Measurements from ENCODE around the gene SLC48A1. TPM values are rescaled to one million over a fixed set of nuclear protein-coding genes. Genes with fewer than 3 reads are reported as not detected.

SLC48A1 gene
- polyA plus RNA-seq, 1 of the 3 experiments (the other 2 are of a cell fraction), result 7.3 TPM

DNA sequence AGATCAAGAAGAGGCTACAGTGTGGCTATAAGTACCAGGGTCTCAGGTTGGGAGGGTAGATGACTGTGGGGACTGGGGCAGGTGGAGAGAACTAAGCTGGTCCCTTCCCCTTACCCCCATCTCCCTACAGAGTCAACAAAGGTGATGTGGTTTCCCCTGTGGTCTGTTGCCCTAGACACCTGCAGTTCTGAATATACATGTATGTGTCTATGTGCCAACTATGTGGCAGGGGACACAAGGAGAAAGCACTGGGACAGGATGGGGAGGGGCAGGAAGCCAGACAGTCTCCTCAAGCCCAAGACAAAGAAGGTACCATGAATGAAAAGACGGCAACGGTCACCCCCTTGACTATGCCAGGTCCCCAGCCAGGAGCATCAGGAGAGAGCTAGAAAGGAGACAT, 51.2 kb downstream of the SLC48A1 start (continued):
- TF ChIP-seq, protein P1, sequence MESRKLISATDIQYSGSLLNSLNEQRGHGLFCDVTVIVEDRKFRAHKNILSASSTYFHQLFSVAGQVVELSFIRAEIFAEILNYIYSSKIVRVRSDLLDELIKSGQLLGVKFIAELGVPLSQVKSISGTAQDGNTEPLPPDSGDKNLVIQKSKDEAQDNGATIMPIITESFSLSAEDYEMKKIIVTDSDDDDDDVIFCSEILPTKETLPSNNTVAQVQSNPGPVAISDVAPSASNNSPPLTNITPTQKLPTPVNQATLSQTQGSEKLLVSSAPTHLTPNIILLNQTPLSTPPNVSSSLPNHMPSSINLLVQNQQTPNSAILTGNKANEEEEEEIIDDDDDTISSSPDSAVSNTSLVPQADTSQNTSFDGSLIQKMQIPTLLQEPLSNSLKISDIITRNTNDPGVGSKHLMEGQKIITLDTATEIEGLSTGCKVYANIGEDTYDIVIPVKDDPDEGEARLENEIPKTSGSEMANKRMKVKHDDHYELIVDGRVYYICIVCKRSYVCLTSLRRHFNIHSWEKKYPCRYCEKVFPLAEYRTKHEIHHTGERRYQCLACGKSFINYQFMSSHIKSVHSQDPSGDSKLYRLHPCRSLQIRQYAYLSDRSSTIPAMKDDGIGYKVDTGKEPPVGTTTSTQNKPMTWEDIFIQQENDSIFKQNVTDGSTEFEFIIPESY (IDR thresholded peaks at IDR 0.05; ENCODE audit: borderline replicate concordance, low read depth), result no peak
- TF ChIP-seq JUND (IDR thresholded peaks at IDR 0.05) (no peak), YY1 (IDR thresholded peaks at IDR 0.05; ENCODE audit: low read depth) (no peak), EZH2phosphoT487 (IDR thresholded peaks at IDR 0.05; ENCODE audit: borderline replicate concordance, low read depth) (no peak), RAD21 (IDR thresholded peaks at IDR 0.05; ENCODE audit: low read length) (no peak), FOXM1 (IDR thresholded peaks at IDR 0.05; ENCODE audit: low read depth) (no peak), POLR2AphosphoS5 (IDR thresholded peaks at IDR 0.05; ENCODE audit: low read depth, low read length) (no peak)

- no peak overlapping the region for H3K4me3 ChIP-seq (ENCODE audit: low read depth in 2 of 2, low read length in 1 of 2)
- ChIA-PET POLR2A (no interaction called here), CTCF (interaction anchor here (1.9 to 25.6 kb wide), 3 partner anchors 13 to 112 kb away, joined by 8 to 458 read pairs (median 387); partner anchors contain the start of genes RPAP3 and SLC48A1)
- H3K27ac ChIP-seq (ENCODE audit: low read depth in 2 of 2, low read length in 1 of 2), result no peak overlapping the region
- H3F3A ChIP-seq (replicated peaks; ENCODE audit: insufficient read depth), result peaks cover 9% of the 10 kb centered on the region
- 92% methylated on average over 3 of the region's 3 CpGs for WGBS (ENCODE audit: low lambda C conversion rate)
- H3K9me2 ChIP-seq, result no peaks in the 10 kb centered on the region
- H2AFZ ChIP-seq (ENCODE audit: low read depth), result no peak overlapping the region
- peaks cover 25 to 26% of the 10 kb centered on the region in 2 experiments; a peak in 3 of 4 replicates for H3K4me1 ChIP-seq (ENCODE audit: control insufficient read depth in 1 of 2, insufficient read depth in 2 of 2, low read depth in 1 of 2, low read length in 1 of 2)
- no peaks in the 10 kb centered on the region for H3K36me3 ChIP-seq (replicated peaks in 1 of 2; ENCODE audit: control insufficient read depth in 1 of 2, insufficient read depth in 2 of 2, low read length in 1 of 2)
- no peaks in the 10 kb centered on the region for H3K27me3 ChIP-seq (ENCODE audit: insufficient read depth)
- H3K4me2 ChIP-seq, result no peak overlapping the region
- no peak for DNase-seq
- TF ChIP-seq NRF1 (IDR thresholded peaks at IDR 0.05; ENCODE audit: low read depth, low read length) (no peak), TCF12 (IDR thresholded peaks at IDR 0.05) (no peak), CHD2 (IDR thresholded peaks at IDR 0.05; ENCODE audit: low read length, partially characterized antibody) (no peak), ELF1 (IDR thresholded peaks at IDR 0.05) (no peak), USF2 (IDR thresholded peaks at IDR 0.05; ENCODE audit: borderline replicate concordance, low read depth, low read length) (no peak), TAF1 (IDR thresholded peaks at IDR 0.05; ENCODE audit: borderline replicate concordance, low read depth, low read length) (no peak), TEAD4 (IDR thresholded peaks at IDR 0.05; ENCODE audit: borderline replicate concordance, insufficient read depth) (no peak), MEF2A (IDR thresholded peaks at IDR 0.05; ENCODE audit: borderline replicate concordance, low read depth) (no peak), GABPA (IDR thresholded peaks at IDR 0.05; ENCODE audit: low read depth) (no peak), RCOR1 (IDR thresholded peaks at IDR 0.05; ENCODE audit: low read length) (no peak), EP300 (IDR thresholded peaks at IDR 0.05; ENCODE audit: borderline replicate concordance in 1 of 2, low read depth in 1 of 2, low read length in 1 of 2) (no peak), USF1 (IDR thresholded peaks at IDR 0.05; ENCODE audit: borderline replicate concordance, low read depth) (no peak), JUND (IDR thresholded peaks at IDR 0.05) (no peak), NFIC (IDR thresholded peaks at IDR 0.05; ENCODE audit: borderline replicate concordance) (no peak)
- TF ChIP-seq, protein P2, sequence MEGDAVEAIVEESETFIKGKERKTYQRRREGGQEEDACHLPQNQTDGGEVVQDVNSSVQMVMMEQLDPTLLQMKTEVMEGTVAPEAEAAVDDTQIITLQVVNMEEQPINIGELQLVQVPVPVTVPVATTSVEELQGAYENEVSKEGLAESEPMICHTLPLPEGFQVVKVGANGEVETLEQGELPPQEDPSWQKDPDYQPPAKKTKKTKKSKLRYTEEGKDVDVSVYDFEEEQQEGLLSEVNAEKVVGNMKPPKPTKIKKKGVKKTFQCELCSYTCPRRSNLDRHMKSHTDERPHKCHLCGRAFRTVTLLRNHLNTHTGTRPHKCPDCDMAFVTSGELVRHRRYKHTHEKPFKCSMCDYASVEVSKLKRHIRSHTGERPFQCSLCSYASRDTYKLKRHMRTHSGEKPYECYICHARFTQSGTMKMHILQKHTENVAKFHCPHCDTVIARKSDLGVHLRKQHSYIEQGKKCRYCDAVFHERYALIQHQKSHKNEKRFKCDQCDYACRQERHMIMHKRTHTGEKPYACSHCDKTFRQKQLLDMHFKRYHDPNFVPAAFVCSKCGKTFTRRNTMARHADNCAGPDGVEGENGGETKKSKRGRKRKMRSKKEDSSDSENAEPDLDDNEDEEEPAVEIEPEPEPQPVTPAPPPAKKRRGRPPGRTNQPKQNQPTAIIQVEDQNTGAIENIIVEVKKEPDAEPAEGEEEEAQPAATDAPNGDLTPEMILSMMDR (IDR thresholded peaks at IDR 0.05), result no peak
- TF ChIP-seq, protein P1 (IDR thresholded peaks at IDR 0.05; ENCODE audit: borderline replicate concordance, low read depth), result no peak
- H3K79me2 ChIP-seq (ENCODE audit: insufficient read depth), result peaks cover 16% of the 10 kb centered on the region
- no peaks in the 10 kb centered on the region for H4K20me1 ChIP-seq (ENCODE audit: insufficient read depth)
- H3K9me3 ChIP-seq, result no peaks in the 10 kb centered on the region
- H3K9ac ChIP-seq, result no peak overlapping the region
Observed at GRCh38 chr12:47824635-47825034, 51.6 kb downstream of the SLC48A1 start.

All from SK-N-SH (cell line).